G401 (cell line): ENCODE data around the gene MC1R. TPM values are rescaled to one million over a fixed set of nuclear protein-coding genes. Genes with fewer than 3 reads are reported as not detected.
"Not testable (repeated sequence)": the region's sequence is repeated elsewhere in the genome, so short reads cannot be mapped to it uniquely, and the experiment has no call there.

Experiments
- DNase-seq: peaks from one replicate; pipeline ENCODE4 v3.0.0-alpha.2; 2015; ENCODE audit warnings: low spot score
- in situ Hi-C: cut with HindIII; loops from 2 replicates; pipeline ENCODE4 v1.10.0; 2016; ENCODE audit warnings: low sequenced_read_pairs, mixed read lengths
- total RNA-seq: library from RNA; depleted of rRNA; stranded (reverse); fragments of >200 nt; shearing (Covaris generic); gene quantifications from 2 replicates; pipeline ENCODE4 v1.2.3, GENCODE V29; 2014

The MC1R gene
- total RNA-seq, 1 experiment from 2014 or later: 17.2 TPM

GRCh38 chr16:89910717-89911354, 7.8 kb upstream of the MC1R start:
- peak; percentile 43 for DNase-seq
- in situ Hi-C loops: no loop called here

GRCh38 chr16:89911375-89911774, 7.3 kb upstream of the MC1R start:
- in situ Hi-C loops: no loop called here
- no peak for DNase-seq

GRCh38 chr16:89912143-89912542, 6.5 kb upstream of the MC1R start:
- in situ Hi-C loops: no loop called here
- DNase-seq: no peak

- in situ Hi-C loops: no loop called here
- no peak for DNase-seq
Measured at GRCh38 chr16:89912627-89913026, 6.0 kb upstream of the MC1R start.

GRCh38 chr16:89913408-89914387, 5.0 kb upstream of the MC1R start:
- in situ Hi-C loops: no loop called here
- DNase-seq: no peak

- DNase-seq, in situ Hi-C loops: not testable (repeated sequence)
Measured at GRCh38 chr16:89914642-89915285, 3.9 kb upstream of the MC1R start.

- in situ Hi-C loops: no loop called here
Measured at GRCh38 chr16:89915303-89916232, 3.1 kb upstream of the MC1R start.

GRCh38 chr16:89917773-89918452, 749 bp upstream of the MC1R start:
- in situ Hi-C loops: no loop called here

More at GRCh38 chr16:89915303-89916232, 3.1 kb upstream of the MC1R start:
- DNase-seq: peak; percentile 82

GRCh38 chr16:89919535-89920406, 1.1 kb downstream of the MC1R start:
- in situ Hi-C loops: no loop called here
- DNase-seq: no peak

More at GRCh38 chr16:89917773-89918452, 749 bp upstream of the MC1R start:
- DNase-seq: peak; percentile 46

GRCh38 chr16:89920723-89921122, 2.1 kb downstream of the MC1R start:
- no peak for DNase-seq
- in situ Hi-C loops: no loop called here

- in situ Hi-C loops: no loop called here
- DNase-seq: no peak
Measured at GRCh38 chr16:89921131-89921701, 2.6 kb downstream of the MC1R start.

- in situ Hi-C loops: no loop called here
- DNase-seq: peak; percentile 36
Measured at GRCh38 chr16:89921702-89922476, 3.2 kb downstream of the MC1R start.

GRCh38 chr16:89922477-89922883, 3.8 kb downstream of the MC1R start:
- DNase-seq: peak; percentile 65
- in situ Hi-C loops: no loop called here

- in situ Hi-C loops: no loop called here
- peak; percentile 88 for DNase-seq
Measured at GRCh38 chr16:89922884-89923639, 4.4 kb downstream of the MC1R start, which contains the start of gene TUBB3. Gene TUBB3, plus strand, starts transcription at chr16:89923342. Its CDS starts 60 bp downstream, at chr16:89923402.

GRCh38 chr16:89923640-89924296, 5.1 kb downstream of the MC1R start:
- in situ Hi-C loops: no loop called here
- peak; percentile 42 for DNase-seq
